Neural cell (in vitro differentiated cells): ENCODE results near the gene PDE8B. TPM values are rescaled to one million over a fixed set of nuclear protein-coding genes. Genes with fewer than 3 reads are reported as not detected.

Source experiments
- H2AFZ ChIP-seq: fragments of 200-600, 300-800 bp; sonication (generic), shearing (Covaris generic); 2 replicates; pipeline ENCODE4 v1.6.0; 2014; ENCODE audit warnings: low read depth, mild to moderate bottlenecking, antibody characterized with exemption, low read length, moderate library complexity
- H3F3A ChIP-seq: fragments of 200-600 bp; shearing (Covaris generic); 2 replicates; pipeline ENCODE4 v1.6.1; 2016; ENCODE audit warnings: mild to moderate bottlenecking, moderate library complexity, mixed read lengths, antibody characterized with exemption, low read length; ENCODE audit not compliant: insufficient read depth, poor library complexity, severe bottlenecking
- H3K27ac ChIP-seq: fragments of 200-600, 300-800 bp; sonication (generic), shearing (Covaris generic); 2 replicates; pipeline ENCODE4 v1.5.1; 2014; ENCODE audit warnings: mild to moderate bottlenecking, low read length, moderate library complexity
- H3K27me3 ChIP-seq: fragments of 300-800, 200-600 bp; sonication (generic), shearing (Covaris generic); 2 replicates; pipeline ENCODE4 v1.6.0; 2014; ENCODE audit warnings: mild to moderate bottlenecking, low read depth, low read length, moderate library complexity; ENCODE audit not compliant: insufficient read depth
- H3K36me3 ChIP-seq: fragments of 300-800, 200-600 bp; sonication (generic), shearing (Covaris generic); 2 replicates; pipeline ENCODE4 v1.5.1; 2014; ENCODE audit warnings: mild to moderate bottlenecking, antibody characterized with exemption, low read length, moderate library complexity; ENCODE audit not compliant: insufficient read depth
- H3K4me2 ChIP-seq: fragments of 300-800, 200-600 bp; sonication (generic), shearing (Covaris generic); 2 replicates; pipeline ENCODE4 v1.6.0; 2014; ENCODE audit warnings: mild to moderate bottlenecking, low read length
- H3K4me3 ChIP-seq: fragments of 300-800, 200-600 bp; sonication (generic), shearing (Covaris generic); 2 replicates; pipeline ENCODE4 v1.5.1; 2014; ENCODE audit warnings: mild to moderate bottlenecking, low read length, moderate library complexity
- H3K79me2 ChIP-seq: fragments of 200-600 bp; shearing (Covaris generic); replicated peaks from 2 replicates; pipeline ENCODE4 v1.6.0; 2014; ENCODE audit warnings: mild to moderate bottlenecking, low read length, moderate library complexity; ENCODE audit not compliant: insufficient read depth
- H3K9ac ChIP-seq: fragments of 300-800, 200-600 bp; sonication (generic), shearing (Covaris generic); 2 replicates; pipeline ENCODE4 v1.6.1; 2016; ENCODE audit warnings: mild to moderate bottlenecking, low read length, mixed read lengths
- H3K9me2 ChIP-seq: fragments of 200-600 bp; shearing (Covaris generic); 2 replicates; pipeline ENCODE4 v1.6.1; 2016; ENCODE audit warnings: mild to moderate bottlenecking, low read length, mixed read lengths; ENCODE audit not compliant: insufficient read depth
- H3K9me3 ChIP-seq: fragments of 200-600, 300-800 bp; sonication (generic), shearing (Covaris generic); 2 replicates; pipeline ENCODE4 v1.6.1; 2016; ENCODE audit warnings: mild to moderate bottlenecking, mixed run types, low read length, moderate library complexity, mixed read lengths
- H4K20me1 ChIP-seq: fragments of 200-600 bp; shearing (Covaris generic); 2 replicates; pipeline ENCODE4 v1.6.1; 2016; ENCODE audit warnings: mild to moderate bottlenecking, mixed run types; ENCODE audit not compliant: insufficient read depth
- EP300 ChIP-seq: fragments of 450-650 bp; conservative IDR thresholded peaks from 2 replicates; pipeline ENCODE4 v1.6.1; 2014; ENCODE audit warnings: antibody characterized with exemption, mild to moderate bottlenecking, moderate library complexity; ENCODE audit not compliant: poor library complexity, severe bottlenecking
- EZH2 ChIP-seq: fragments of 200-600, 300-800 bp; shearing (Covaris generic), sonication (generic); IDR thresholded peaks from 2 replicates; pipeline ENCODE4 v1.6.1; 2014; ENCODE audit warnings: antibody characterized with exemption, low read length, borderline replicate concordance, mild to moderate bottlenecking; ENCODE audit not compliant: insufficient read depth, poor library complexity, severe bottlenecking
- MXI1 ChIP-seq: fragments of 450-650 bp; conservative IDR thresholded peaks from 2 replicates; pipeline ENCODE4 v1.6.1; 2014; ENCODE audit warnings: antibody characterized with exemption, mild to moderate bottlenecking; ENCODE audit not compliant: poor library complexity, severe bottlenecking
- POLR2AphosphoS5 ChIP-seq: IDR thresholded peaks from 2 replicates; pipeline ENCODE4 v1.6.1; 2012
- RAD21 ChIP-seq: fragments of 450-650 bp; conservative IDR thresholded peaks from 2 replicates; pipeline ENCODE4 v1.6.1; 2014; ENCODE audit warnings: antibody characterized with exemption, mild to moderate bottlenecking, moderate library complexity
- REST ChIP-seq: IDR thresholded peaks from 2 replicates; pipeline ENCODE4 v1.6.1; 2012; ENCODE audit warnings: borderline replicate concordance
- SMC3 ChIP-seq: fragments of 450-650 bp; conservative IDR thresholded peaks from 2 replicates; pipeline ENCODE4 v1.6.1; 2014; ENCODE audit warnings: antibody characterized with exemption, mild to moderate bottlenecking, moderate library complexity; ENCODE audit not compliant: poor library complexity
- TAF1 ChIP-seq: IDR thresholded peaks from 2 replicates; pipeline ENCODE4 v1.6.1; 2012; ENCODE audit warnings: low read depth
- polyA plus RNA-seq: library from polyadenylated mRNA; depleted of rRNA; stranded (reverse); fragments of >200 nt; gene quantifications from 2 replicates; pipeline ENCODE4 v1.2.3, GENCODE V29; 2014
- TF ChIP-seq, protein P1 (sequence below): fragments of 450-650 bp; IDR thresholded peaks from 2 replicates; pipeline ENCODE4 v1.5.1; 2014; ENCODE audit warnings: antibody characterized with exemption, mild to moderate bottlenecking, moderate library complexity; ENCODE audit not compliant: poor library complexity, severe bottlenecking

PDE8B gene
- polyA plus RNA-seq, 1 donor from 2014 or later, result 0.22 TPM

DNA sequence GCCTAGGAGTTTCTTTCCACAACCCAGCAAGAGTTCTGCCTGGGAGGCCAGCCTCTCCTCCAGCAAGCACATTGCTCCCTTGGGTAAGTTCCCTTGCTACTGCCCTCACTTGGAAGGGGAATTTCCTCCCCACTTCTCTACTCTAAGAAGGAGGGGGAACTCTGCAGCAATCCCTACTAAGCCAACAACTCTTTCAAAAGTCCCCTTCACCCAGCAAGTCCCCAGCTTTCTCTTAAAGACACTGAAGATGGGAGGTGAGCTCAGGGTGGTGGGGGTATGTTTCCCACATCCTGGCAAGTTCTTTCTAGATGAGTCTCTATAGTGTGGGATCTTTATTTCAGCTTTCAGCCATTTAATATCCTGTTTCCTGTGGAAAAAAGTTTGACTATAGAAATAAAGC lies 49.0 kb downstream of the PDE8B start:
- no peaks in the 10 kb centered on the region for H3K36me3 ChIP-seq
- H3F3A ChIP-seq, result no peaks in the 10 kb centered on the region
- H3K9ac ChIP-seq, result no peak overlapping the region
- no peak overlapping the region for H3K27ac ChIP-seq
- H2AFZ ChIP-seq, result no peak overlapping the region
- no peaks in the 10 kb centered on the region for H3K79me2 ChIP-seq
- H3K4me3 ChIP-seq, result no peak overlapping the region
- no peak overlapping the region for H3K4me2 ChIP-seq
- H3K27me3 ChIP-seq, result no peaks in the 10 kb centered on the region
- no peaks in the 10 kb centered on the region for H3K9me2 ChIP-seq
- H4K20me1 ChIP-seq, result no peaks in the 10 kb centered on the region
- TF ChIP-seq MXI1 (no peak), POLR2AphosphoS5 (no peak), TAF1 (no peak), SMC3 (no peak), RAD21 (no peak), REST (no peak), EZH2 (no peak), EP300 (no peak)
- TF ChIP-seq, protein P1, sequence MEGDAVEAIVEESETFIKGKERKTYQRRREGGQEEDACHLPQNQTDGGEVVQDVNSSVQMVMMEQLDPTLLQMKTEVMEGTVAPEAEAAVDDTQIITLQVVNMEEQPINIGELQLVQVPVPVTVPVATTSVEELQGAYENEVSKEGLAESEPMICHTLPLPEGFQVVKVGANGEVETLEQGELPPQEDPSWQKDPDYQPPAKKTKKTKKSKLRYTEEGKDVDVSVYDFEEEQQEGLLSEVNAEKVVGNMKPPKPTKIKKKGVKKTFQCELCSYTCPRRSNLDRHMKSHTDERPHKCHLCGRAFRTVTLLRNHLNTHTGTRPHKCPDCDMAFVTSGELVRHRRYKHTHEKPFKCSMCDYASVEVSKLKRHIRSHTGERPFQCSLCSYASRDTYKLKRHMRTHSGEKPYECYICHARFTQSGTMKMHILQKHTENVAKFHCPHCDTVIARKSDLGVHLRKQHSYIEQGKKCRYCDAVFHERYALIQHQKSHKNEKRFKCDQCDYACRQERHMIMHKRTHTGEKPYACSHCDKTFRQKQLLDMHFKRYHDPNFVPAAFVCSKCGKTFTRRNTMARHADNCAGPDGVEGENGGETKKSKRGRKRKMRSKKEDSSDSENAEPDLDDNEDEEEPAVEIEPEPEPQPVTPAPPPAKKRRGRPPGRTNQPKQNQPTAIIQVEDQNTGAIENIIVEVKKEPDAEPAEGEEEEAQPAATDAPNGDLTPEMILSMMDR, result no peak
- H3K9me3 ChIP-seq, result no peaks in the 10 kb centered on the region

DNA sequence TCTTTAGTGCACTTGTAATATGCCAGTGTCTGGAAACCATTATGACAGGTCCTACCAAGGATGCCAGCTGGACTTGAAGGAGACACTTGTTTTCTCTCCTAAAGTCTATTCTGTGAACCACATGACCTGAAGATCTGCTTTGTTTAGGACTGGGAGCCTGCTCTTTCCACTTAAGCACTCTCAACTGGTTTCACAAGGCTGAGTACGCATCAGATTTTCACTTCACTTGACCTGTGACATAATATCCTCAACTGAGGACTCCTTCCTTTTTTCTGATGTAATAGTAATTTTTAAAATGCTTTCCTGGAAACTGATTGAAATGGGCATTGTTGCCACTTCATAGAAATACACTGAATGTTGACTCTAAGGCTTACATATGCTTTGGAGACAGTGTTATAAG lies 52.2 kb downstream of the PDE8B start:
- H3K27ac ChIP-seq, result no peak overlapping the region
- H3F3A ChIP-seq, result no peaks in the 10 kb centered on the region
- no peak for TF ChIP-seq EP300

DNA sequence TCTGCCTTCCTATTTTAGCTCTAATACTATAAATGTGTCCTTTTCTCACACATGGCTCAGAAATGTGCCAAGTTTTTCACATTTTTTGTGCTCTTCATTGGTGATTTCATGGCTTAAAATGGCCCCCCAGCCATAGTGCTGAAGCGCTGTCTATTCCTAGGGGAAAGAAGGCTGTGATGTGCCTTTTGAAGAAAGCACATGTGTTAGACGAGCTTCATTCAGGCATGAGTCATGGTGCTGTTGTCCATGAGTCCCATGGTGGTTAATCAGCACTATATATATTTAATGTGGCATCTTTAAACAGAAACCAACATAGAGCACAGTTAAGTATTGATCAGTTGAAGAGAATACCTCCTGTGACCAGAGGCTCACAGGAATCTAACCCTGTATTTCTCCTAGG lies 55.8 kb downstream of the PDE8B start:
- Histone ChIP-seq H4K20me1 (no peaks in the 10 kb centered on the region), H3K27ac (no peak overlapping the region), H3K27me3 (no peaks in the 10 kb centered on the region), H3K4me3 (no peak overlapping the region), H3K36me3 (no peaks in the 10 kb centered on the region), H3F3A (no peaks in the 10 kb centered on the region), H3K9ac (no peak overlapping the region), H3K4me2 (no peak overlapping the region), H2AFZ (no peak overlapping the region), H3K79me2 (no peaks in the 10 kb centered on the region), H3K9me3 (no peaks in the 10 kb centered on the region), H3K9me2 (no peaks in the 10 kb centered on the region)
- TF ChIP-seq POLR2AphosphoS5, result no peak
- no peak for TF ChIP-seq REST
- no peak for TF ChIP-seq SMC3
- TF ChIP-seq, protein P1, result no peak
- TF ChIP-seq EP300, result no peak
- TF ChIP-seq RAD21, result no peak
- TF ChIP-seq MXI1, result no peak
- TF ChIP-seq EZH2, result no peak
- no peak for TF ChIP-seq TAF1

More for the DNA sequence above, 52.2 kb downstream of the PDE8B start:
- Histone ChIP-seq H3K4me3 (no peak overlapping the region), H3K79me2 (no peaks in the 10 kb centered on the region), H2AFZ (no peak overlapping the region), H4K20me1 (no peaks in the 10 kb centered on the region), H3K9me3 (no peaks in the 10 kb centered on the region), H3K9ac (no peak overlapping the region), H3K4me2 (no peak overlapping the region), H3K9me2 (no peaks in the 10 kb centered on the region), H3K36me3 (no peaks in the 10 kb centered on the region), H3K27me3 (no peaks in the 10 kb centered on the region)
